ENCODE results near the gene BCR. TPM values are rescaled to one million over a fixed set of nuclear protein-coding genes. Genes with fewer than 3 reads are reported as not detected.
"Not testable (repeated sequence)": the region's sequence is repeated elsewhere in the genome, so short reads cannot be mapped to it uniquely, and the experiment has no call there.

BCR gene
- total RNA-seq, 1 donor from 2014 or later: 18.1 TPM

DNA sequence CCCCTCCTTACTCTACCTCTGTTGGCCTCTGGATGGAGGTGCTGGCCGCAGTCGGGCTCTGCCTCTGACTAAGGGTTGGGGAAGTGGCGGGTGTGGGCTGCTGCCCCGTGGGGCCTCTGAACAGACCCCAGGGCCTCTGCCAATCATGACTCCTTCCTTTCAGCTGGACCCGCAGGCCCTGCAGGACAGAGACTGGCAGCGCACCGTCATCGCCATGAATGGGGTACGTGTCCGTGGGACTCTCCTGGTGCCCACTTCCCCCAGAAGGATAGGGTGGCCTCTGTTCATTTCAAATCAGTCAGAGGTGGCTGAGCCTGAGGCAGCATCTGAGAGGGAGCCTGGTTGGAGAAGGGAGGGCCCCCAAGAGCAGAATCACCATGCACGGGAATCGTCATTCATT lies 129.0 kb downstream of the BCR start:
- DNase-seq (ENCODE audit: low read depth): not testable (repeated sequence)

DNA sequence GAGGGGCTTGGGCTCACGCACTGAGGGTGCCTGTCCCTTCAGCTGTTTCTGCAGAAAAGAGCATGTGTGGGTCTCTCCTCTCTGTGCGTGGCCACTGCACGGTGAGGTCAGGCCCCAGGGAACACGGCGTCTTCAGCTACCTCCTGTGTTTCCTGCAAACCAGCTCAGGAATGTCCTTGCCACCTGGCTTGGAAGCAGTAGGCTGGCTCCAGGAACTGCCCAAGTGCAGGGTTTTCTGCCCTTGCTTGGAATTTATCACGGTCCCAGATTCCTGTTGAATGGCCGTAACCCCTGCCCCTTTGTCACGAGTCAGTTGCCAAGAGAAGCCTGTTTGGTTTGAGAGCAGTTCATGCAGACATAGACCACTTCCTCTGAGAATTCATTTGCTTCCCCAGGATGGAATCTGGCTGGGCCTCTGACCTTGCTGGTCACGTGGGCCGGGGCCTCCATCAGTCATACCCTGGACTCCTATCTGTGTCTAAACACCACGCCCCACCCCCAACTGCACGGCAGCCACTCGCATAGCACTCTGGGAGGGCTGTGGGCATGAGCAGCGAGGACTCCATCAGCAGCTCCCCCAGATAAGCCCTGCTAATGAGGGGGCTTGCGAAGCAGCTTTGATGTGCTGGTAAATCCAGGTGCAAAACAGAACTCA lies 130.3 kb downstream of the BCR start:
- not testable (repeated sequence) for DNase-seq (ENCODE audit: low read depth)

DNA sequence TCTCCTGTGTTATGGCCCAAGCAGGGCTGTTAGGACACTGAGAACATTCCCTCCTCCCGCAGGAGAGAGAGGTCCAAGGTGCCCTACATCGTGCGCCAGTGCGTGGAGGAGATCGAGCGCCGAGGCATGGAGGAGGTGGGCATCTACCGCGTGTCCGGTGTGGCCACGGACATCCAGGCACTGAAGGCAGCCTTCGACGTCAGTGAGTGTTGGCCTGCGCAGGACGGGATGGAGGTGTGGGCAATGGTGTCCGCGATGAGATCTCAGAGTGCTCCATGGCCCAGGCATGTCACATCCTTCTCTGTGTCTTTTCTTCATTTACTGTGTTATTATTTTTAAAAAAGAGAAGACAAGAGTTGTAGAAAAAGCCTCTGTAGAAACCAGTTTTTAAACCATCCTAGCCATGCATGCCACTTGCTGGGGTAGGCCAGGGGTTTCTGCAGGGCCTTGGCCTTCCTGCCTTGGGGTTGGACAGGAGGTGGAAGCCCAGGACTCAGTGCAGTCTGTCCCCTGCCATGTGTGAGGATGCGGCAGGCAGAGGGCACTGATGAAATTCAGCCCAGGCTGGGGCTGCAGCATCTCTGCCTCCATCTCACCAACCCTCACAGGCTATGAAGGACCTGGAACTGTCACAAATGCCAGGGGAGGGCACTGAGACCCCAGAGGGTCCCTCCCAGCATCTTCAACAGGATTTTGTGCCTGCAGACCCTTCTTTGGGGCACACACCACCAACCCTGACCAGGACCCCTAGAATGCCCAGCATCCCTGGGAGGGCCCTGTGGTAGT lies 131.5 kb downstream of the BCR start:
- not testable (repeated sequence) for DNase-seq (ENCODE audit: low read depth)

DNA sequence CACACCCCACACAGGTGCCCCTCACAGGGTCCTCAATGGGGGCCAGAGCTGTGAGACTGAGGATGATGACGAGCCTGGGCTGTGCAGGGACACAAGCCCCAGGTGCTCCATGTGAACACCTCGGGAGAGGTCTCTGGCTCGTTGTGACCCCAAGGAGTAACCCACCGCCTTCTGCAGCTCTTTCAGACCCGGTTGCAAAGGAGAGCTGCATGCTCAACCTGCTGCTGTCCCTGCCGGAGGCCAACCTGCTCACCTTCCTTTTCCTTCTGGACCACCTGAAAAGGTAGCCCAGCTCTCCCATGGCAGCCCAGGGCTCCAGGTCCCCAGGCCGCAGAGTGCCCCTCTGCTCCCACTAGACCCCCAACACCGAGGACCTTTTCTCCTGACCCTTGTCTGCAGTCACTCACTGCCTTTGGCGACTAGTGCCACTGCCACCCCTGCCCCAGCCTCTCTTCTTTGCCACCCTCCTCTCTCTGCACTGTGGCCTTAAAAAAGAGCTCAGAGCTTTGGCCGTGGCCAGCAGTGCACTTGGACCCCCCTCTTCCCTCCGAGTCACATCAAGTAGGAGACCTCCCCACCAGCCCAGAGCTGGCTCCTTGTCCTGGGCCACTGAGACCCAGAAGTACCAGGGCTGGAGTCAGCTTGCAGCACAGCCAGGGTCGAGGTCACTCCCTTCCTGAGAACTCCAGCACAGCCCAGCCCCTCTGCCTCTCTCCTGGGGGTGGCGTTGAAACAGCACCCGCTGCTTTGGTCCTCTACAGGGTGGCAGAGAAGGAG lies 133.7 kb downstream of the BCR start:
- DNase-seq (ENCODE audit: low read depth): no peak

DNA sequence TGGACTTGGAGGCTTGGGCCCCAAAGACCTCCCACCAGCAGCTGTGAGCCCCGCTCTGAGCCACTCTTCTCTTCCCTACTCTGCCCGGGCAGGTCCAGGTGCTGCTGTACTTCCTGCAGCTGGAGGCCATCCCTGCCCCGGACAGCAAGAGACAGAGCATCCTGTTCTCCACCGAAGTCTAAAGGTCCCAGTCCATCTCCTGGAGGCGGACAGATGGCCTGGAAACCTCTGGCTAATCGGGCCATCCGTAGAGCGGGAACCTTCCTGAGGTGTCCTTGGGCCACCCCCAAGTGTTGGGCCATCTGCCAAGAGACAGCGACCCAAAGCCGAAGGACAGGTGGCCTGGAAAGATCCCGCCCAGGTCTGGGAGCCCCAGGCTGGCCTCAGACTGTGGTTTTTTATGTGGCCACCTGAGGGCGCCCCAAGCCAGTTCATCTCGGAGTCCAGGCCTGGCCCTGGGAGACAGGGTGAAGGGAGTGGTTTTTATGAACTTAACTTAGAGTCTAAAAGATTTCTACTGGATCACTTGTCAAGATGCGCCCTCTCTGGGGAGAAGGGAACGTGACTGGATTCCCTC lies 135.1 kb downstream of the BCR start:
- DNase-seq (ENCODE audit: low read depth): peak; percentile 67

DNA sequence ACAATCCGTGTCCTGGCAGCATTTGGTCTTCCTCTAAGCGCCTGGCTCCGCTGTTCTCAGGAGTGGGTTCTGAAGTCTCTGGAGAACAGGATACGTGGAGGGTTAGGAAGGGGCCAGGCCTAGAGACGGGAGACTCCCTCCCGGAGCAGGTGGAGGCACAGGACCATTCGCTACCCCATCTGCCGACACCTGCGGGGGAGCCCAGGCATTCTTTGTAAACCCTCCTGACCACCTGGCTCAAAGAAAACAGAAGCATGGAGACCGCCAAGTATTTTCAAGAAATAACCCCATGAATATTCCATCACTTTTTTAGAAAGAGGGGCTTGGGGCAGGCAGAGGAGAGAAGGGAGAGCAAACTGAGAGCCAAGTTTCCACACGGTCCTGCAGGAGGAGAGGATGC lies 136.3 kb downstream of the BCR start:
- not testable (repeated sequence) for DNase-seq (ENCODE audit: low read depth)

DNA sequence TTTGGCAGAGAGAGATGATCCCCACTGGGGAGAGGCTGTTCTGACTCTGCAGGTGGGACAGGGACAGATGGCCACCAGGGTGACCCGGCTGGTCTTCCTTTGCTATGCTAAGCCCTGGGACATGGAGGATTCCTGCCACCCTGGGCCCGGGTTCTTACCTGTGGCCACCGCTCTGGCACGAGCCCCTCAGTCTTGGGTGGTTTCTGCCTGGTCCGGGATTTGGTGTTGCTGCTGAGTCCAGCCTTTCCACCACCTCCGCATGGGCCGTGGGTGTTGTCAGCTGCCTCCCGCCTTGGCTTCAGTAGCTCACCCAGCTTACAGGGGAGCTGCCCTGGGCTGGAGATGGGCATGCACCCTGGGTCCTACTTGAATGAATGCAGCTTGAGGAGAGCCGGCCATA lies 138.0 kb downstream of the BCR start:
- not testable (repeated sequence) for DNase-seq (ENCODE audit: low read depth)

DNA sequence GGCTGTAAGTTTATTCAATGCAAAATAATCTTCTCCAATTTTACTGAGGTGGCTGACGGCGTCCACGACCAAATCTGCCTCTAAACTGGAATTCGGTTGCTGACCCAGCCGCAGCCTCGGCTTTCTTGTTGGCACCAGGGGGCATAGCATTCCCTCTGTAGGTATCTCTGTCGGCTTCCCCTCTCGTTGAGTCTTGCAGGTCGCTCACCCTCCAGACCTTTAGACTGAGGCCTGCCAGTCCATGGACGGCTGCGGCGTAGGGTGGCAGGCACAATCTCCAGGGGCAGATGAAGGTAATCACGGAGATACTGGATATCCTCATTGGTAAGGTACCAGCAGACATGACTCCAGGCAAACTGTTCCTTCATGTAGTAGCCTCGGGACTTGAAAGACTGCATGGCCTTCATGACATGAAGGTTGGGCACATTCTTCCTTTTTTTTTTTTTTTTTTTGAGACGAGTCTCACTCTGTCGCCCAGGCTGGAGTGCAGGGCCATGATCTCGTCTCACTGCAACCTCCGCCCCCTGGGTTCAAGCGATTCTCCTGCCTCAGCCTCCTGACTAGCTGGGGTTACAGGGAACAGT lies 142.3 kb downstream of the BCR start:
- DNase-seq (ENCODE audit: low read depth): not testable (repeated sequence)

DNA sequence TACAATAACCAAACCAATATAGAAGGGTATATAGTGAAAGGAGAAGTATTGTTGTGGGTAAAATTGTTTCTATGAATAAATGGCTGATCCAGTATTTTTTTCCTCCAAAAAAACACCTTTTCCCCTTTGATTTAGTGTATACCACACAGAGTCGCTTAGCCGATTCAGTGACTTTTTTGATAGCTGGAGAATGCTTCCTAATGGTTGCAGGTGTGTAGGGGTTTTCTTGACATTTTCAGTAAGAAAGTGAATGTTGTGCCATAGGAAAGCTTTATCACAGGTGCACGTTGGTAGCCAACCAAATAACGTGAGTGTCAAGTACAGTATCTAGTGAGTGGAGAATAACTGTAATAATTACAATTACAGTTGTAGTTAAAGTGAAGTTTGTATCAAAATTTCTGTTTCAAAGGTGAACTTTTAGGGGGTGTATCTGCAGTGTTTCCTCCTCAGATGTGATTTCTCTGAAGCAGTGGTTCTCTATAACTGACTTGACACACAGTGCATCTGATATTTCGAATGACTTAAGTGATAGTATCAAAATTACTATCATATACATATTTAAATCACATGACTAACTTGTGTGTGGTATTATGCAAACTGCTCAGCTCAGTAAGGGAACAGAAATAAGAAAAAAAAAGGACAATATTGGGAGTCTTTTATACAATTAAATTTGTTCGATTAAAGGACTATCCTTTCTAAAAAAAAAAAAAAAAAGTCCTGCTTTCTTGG lies 143.8 kb downstream of the BCR start:
- DNase-seq (ENCODE audit: low read depth): not testable (repeated sequence)

DNA sequence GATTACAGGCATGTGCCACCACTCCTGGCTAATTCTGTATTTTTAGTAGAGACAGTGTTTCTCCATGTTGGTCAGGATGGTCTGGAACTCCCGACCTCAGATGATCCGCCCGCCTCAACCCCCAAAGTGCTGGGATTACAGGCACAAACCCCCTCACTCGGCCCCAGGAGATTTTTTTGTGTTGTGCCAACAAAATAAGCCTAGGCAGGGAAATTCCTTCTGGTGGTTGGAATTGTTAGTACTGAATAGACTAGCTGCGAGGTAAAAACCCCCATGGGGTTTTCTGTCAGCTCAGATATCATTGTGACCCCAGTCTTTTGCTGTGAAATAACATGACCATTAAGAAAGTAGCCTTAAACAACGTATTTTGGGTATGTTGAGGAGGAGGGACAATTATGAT lies 144.9 kb downstream of the BCR start:
- DNase-seq (ENCODE audit: low read depth): no peak

DNA sequence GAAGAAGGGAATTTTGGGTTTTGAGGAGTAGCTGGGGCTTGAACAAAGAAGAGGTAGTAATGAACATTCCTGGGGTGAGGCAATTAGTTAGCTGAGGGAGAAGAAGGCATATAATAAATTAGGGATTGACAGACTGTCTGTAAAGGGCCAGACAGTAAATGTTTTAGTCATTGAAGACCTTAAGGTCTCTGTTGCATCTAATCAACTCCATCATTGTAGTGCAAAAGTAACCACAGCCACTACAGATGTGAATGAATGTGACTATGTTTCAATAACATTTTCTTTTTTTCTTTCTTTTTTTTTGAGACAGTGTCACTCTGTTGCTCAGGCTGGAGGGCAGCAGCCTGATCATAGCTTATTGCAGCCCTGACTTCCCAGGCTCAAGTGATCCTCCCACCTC lies 153.5 kb downstream of the BCR start:
- not testable (repeated sequence) for DNase-seq (ENCODE audit: low read depth)

DNA sequence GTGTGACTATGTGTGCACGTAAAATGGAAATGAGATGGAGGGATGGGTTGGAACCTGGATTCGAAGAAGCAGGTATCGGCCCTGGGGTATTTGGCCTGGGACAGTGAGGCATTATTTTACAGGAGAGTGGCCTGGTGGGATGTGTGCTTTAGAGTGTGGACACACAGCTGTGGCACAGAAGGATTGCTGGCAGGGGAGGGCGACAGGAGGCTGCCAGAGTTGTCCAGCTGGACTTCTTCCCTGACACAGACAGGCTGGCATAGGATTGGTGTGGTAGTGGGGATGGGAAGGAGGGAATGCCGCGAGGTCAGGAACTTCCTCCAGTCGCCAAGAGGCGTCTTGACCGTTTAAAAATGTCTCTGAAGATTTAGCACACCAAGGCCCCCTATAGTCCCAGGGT lies 157.4 kb downstream of the BCR start:
- not testable (repeated sequence) for DNase-seq (ENCODE audit: low read depth)

DNA sequence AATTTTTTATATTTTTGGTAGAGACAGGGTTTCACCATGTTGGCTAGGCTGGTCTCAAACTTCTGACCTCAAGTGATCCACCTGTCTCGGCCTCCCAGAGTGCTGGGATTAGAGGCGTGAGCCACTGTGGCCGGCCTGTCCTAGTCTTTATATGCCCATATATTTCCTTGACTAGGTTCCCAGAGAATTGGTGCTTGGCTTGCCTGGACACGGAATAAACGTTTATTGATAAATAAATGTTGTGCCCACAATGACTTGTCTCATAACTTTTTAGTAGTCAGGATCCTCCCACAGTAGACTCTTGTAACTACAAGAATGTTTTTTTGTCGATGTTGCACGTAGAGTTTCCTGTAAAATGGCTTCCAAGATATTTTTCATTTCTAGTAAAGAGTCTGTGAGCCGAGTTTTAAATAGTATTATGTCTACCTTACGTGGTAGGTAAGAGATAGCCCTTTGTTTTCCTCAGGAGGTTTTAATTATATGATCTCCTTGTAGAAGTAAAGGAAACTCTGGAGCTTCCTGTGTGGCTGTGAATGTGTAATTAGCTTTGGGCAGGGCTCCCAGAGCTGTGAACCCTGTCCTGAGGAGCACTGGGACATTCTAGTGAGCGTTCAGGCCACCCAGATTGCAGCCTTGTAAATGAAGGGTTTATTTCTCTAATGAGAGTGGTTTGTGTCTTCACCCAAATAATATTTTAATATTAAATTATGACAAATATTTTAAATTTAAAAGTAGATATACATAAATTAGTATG lies 161.8 kb downstream of the BCR start:
- not testable (repeated sequence) for DNase-seq (ENCODE audit: low read depth)

DNA sequence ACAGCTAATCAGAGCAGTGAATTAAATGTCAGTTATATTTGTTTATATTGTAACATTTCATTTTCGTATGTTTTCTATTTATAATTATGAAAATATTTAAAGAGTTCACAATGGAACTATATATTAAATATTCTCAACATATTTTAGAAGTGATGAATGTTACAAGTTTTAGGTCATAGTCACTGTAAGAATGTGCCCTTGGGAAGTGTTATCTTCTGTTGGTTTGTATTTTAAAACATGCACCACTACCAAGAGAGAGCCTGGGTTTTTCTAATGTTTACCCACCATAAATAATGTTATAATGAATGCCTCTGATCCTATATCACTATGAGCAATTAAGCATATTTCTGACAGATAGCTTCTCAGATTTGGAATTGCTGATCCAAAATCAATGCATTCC lies 171.0 kb downstream of the BCR start:
- no peak for DNase-seq (ENCODE audit: low read depth)

DNA sequence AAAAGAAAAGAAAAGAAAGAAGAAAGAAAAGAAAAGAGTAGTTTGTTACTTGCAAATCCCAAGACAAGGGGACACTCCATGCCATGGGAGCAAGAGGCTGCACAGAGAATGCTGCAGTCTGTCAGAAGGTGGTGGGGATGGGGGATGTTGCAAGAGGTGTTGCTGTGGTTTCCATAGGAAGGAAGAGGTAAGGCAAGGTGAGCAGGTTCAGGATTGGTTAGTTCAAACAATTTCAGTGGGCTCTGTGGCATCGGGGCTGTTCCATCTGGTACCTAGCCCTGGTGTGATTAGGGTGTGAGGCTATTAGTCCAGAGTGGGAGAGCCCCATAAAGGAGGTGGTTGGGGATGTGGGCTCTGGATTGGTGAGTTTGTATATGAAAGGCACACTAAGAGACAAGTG lies 172.7 kb downstream of the BCR start:
- no peak for DNase-seq (ENCODE audit: low read depth)

DNA sequence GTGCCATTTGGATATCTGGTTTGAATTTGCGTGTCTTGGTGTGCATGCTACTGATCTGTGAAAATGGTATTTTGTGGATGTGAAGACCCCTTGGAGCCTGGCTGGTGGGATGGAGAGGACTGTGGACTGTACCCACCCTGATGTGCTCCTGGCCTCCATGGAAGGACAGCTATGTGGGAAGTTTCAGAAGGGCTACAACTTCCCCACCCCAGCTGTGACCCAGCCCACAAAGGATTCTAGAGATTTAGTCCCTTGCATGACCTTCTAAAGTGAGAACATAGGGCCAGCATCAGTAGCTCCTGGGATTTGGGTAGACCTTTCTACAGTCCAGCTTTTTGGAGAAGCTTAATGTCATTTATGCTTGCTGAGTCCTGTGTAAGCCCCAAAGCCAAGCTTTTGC lies 173.4 kb downstream of the BCR start:
- DNase-seq (ENCODE audit: low read depth): no peak

DNA sequence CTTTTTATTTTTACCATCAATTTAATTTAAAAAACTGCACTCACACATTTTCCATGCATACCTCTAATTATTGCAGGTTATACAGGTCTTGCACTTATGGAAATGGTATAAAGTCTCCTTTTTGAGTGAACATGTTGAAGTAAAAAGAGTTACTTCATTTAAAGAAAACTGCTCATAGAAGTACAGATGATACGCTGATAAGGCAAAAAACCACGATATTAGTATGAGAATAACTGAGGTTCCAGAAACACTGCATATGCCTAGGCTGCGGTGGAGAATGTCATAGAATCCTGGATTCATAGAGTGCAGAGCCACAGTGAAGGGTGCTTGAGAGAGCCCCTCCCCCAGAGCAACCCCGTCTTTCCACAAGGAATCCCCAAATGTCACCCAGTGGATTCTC lies 175.8 kb downstream of the BCR start:
- no peak for DNase-seq (ENCODE audit: low read depth)

DNA sequence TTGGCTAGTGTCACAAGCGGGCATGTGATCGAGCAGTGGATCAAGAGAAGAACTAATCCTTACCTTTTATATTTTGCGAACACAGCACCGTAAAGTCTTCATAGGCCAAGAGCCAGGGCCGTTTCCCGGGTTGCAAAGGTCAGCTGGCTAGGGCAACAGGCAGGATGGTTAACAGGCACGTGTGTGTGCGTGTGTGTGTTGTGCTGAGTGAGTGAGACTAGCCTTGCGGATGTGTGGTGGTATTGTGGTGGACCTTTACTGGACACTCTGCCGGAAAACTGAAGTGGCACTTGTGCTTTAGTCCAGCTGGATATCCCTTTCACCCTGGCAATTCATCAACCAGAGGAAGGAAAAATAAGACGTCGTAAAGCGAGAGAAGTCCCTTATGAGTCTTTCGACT lies 176.7 kb downstream of the BCR start:
- no peak for DNase-seq (ENCODE audit: low read depth)

DNA sequence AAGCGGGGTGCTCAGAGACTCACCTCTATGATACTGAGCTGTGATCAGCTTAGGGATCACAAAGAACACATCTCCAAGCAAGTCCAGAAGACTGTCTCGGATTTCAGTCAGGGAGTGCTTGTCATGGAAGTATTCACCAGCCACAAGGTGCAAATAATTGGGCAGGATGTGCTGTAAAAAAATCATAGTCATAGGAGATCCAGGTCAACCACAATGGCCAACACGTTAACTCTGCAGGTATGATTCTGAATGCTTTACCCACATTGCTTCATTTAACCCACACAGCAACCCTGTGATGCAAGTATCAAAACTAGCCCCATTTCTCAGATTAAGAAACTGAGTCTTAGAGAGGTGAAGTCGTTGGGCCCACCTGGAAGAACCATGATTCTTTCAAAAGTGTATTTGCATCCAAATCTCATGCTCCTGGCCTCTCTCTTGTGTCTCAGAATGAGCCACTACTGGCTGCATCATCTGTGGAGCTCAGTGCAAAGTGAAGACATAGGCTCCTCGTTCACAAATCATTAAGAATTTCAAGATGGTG lies 179.3 kb downstream of the BCR start:
- no peak for DNase-seq (ENCODE audit: low read depth)

DNA sequence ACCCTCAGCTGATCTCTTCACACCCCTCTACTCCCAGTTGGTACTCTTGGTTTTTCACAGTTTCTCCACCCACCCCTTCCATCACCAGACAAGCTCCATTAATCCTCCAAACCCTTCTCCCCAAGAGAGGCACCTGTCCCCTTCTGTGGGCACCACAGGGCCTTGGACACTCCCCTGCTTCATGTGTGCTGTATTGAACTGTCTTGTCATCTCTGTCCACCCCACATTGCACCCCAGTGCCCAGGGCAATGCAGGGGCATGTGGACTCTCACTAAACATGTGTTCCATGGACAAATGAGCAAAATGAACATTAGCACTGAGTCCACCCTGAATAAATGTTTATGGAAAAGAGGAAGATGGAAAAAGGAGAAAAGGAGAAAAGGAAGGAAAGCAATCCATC lies 181.4 kb downstream of the BCR start:
- DNase-seq (ENCODE audit: low read depth): no peak

Measured in myocyte (in vitro differentiated cells).